ENCODE measurements around the gene ACTN1. TPM values are rescaled to one million over a fixed set of nuclear protein-coding genes. Genes with fewer than 3 reads are reported as not detected.
A peak's percentile ranks its signal among the peaks of the same experiment; 100 is the strongest.

ACTN1 gene
- total RNA-seq, 4 donors from 2014 or later: 103 to 254 (median 136) TPM

- ATAC-seq (ENCODE audit: low FRiP score) (no peak), DNase-seq (ENCODE audit: low spot score) (no peak)
- TF ChIP-seq CTCF (IDR thresholded peaks at IDR 0.05): no peak
Measured at GRCh38 chr14:68866991-68867533, 112.0 kb downstream of the ACTN1 start.

GRCh38 chr14:68865542-68865941 is 113.6 kb downstream of the ACTN1 start:
- no peak for ATAC-seq (ENCODE audit: low FRiP score)
- TF ChIP-seq CTCF (IDR thresholded peaks at IDR 0.05): no peak
- no peak for DNase-seq (ENCODE audit: low spot score)

- DNase-seq (ENCODE audit: low spot score) (no peak), ATAC-seq (ENCODE audit: low FRiP score) (no peak)
- TF ChIP-seq CTCF (IDR thresholded peaks at IDR 0.05): no peak
Measured at GRCh38 chr14:68864361-68864750, 114.7 kb downstream of the ACTN1 start.

GRCh38 chr14:68863610-68864360 is 115.3 kb downstream of the ACTN1 start:
- no peak for ATAC-seq (ENCODE audit: low FRiP score)
- DNase-seq (ENCODE audit: low spot score): no peak
- TF ChIP-seq CTCF (IDR thresholded peaks at IDR 0.05): no peak

- ATAC-seq (ENCODE audit: low FRiP score) (peak; percentile 58), DNase-seq (ENCODE audit: low spot score) (peak; percentile 70)
- peak in 2 of 3 donors; percentile 11 to 21 for TF ChIP-seq CTCF (IDR thresholded peaks at IDR 0.05)
Measured at GRCh38 chr14:68862954-68863594, 116.0 kb downstream of the ACTN1 start.

GRCh38 chr14:68860771-68861170 is 118.3 kb downstream of the ACTN1 start:
- ATAC-seq (ENCODE audit: low FRiP score) (no peak), DNase-seq (ENCODE audit: low spot score) (no peak)
- no peak for TF ChIP-seq CTCF (IDR thresholded peaks at IDR 0.05)
